NCI-H345 (cell line): ENCODE results near the gene TLE1.
"Not testable (repeated sequence)": the region's sequence is repeated elsewhere in the genome, so short reads cannot be mapped to it uniquely, and the experiment has no call there.

Experiments used
- DNase-seq: peaks from one replicate; lab custom pipeline; 2025; lab: John Stamatoyannopoulos, UW

The TLE1 gene

GRCh38 chr9:81621785-81622259, 67.5 kb downstream of the TLE1 start:
- peak; percentile 23 for DNase-seq

- no peak for DNase-seq
Measured at GRCh38 chr9:81621118-81621517, 68.2 kb downstream of the TLE1 start.

GRCh38 chr9:81620002-81620390, 69.4 kb downstream of the TLE1 start:
- DNase-seq = no peak

GRCh38 chr9:81619353-81620001, 69.9 kb downstream of the TLE1 start:
- no peak for DNase-seq

GRCh38 chr9:81618923-81619322, 70.4 kb downstream of the TLE1 start:
- no peak for DNase-seq

- no peak for DNase-seq
Measured at GRCh38 chr9:81616141-81616540, 73.2 kb downstream of the TLE1 start.

GRCh38 chr9:81614335-81614734, 75.0 kb downstream of the TLE1 start:
- DNase-seq = no peak

GRCh38 chr9:81613002-81613812, 76.1 kb downstream of the TLE1 start:
- DNase-seq = no peak

GRCh38 chr9:81611664-81612063, 77.7 kb downstream of the TLE1 start:
- no peak for DNase-seq

- no peak for DNase-seq
Measured at GRCh38 chr9:81610740-81611107, 78.6 kb downstream of the TLE1 start.

- DNase-seq = no peak
Measured at GRCh38 chr9:81609782-81610739, 79.3 kb downstream of the TLE1 start.

- no peak for DNase-seq
Measured at GRCh38 chr9:81608289-81608657, 81.1 kb downstream of the TLE1 start.

- DNase-seq = no peak
Measured at GRCh38 chr9:81607593-81608288, 81.6 kb downstream of the TLE1 start.

GRCh38 chr9:81606261-81606660, 83.1 kb downstream of the TLE1 start:
- DNase-seq = not testable (repeated sequence)

GRCh38 chr9:81605170-81605670, 84.1 kb downstream of the TLE1 start:
- no peak for DNase-seq

GRCh38 chr9:81604306-81605169, 84.8 kb downstream of the TLE1 start:
- DNase-seq = peak; percentile 10

GRCh38 chr9:81602887-81603680, 86.3 kb downstream of the TLE1 start:
- no peak for DNase-seq

- no peak for DNase-seq
Measured at GRCh38 chr9:81601639-81602623, 87.4 kb downstream of the TLE1 start.

GRCh38 chr9:81600631-81601030, 88.7 kb downstream of the TLE1 start:
- DNase-seq = no peak
